ENCODE measurements around the gene DAND5.

DNA sequence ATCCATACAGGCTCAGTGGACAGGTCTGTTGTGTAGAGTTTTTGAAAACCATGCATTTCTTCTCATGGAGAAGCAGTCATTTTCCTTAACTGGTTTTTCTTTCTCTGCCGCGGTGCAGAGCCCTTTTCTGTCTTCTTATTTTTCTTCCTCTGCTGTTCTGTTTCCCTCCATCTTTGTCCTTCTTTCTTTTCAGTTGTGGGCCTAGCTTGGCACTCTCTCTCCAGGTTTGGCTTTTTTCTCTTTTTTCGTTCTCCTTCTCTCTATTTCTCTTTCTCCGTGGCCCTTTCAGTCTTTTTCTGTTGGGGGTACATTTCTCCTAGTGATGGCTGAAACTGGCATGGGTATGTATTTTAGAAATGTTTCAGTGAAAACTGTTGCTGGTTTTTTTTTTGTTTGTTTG lies 50.0 kb downstream of the DAND5 start:
- TF ChIP-seq YY1 (IDR thresholded peaks at IDR 0.05; ENCODE audit: insufficient read depth, insufficient read length) (no peak), ZNF274 (IDR thresholded peaks at IDR 0.05; ENCODE audit: low read depth, low read length) (no peak)

Data from NT2/D1 (cell line).